Measurements from ENCODE around the gene CEP126.

GRCh38 chr11:101974771-101975170, 60.0 kb downstream of the CEP126 start:
- TF ChIP-seq POLR2A (IDR thresholded peaks at IDR 0.05) = no peak
- TF ChIP-seq, protein P1, sequence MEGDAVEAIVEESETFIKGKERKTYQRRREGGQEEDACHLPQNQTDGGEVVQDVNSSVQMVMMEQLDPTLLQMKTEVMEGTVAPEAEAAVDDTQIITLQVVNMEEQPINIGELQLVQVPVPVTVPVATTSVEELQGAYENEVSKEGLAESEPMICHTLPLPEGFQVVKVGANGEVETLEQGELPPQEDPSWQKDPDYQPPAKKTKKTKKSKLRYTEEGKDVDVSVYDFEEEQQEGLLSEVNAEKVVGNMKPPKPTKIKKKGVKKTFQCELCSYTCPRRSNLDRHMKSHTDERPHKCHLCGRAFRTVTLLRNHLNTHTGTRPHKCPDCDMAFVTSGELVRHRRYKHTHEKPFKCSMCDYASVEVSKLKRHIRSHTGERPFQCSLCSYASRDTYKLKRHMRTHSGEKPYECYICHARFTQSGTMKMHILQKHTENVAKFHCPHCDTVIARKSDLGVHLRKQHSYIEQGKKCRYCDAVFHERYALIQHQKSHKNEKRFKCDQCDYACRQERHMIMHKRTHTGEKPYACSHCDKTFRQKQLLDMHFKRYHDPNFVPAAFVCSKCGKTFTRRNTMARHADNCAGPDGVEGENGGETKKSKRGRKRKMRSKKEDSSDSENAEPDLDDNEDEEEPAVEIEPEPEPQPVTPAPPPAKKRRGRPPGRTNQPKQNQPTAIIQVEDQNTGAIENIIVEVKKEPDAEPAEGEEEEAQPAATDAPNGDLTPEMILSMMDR (IDR thresholded peaks at IDR 0.05) = no peak
- TF ChIP-seq EP300 (IDR thresholded peaks at IDR 0.05) = no peak
- no peak for TF ChIP-seq POLR2AphosphoS5 (IDR thresholded peaks at IDR 0.05)

Data from stomach (tissue), 4 donors.